ENCODE measurements around the gene CTNNAL1.

The CTNNAL1 gene

GRCh38 chr9:108956631-108957026 lies 56.7 kb downstream of the CTNNAL1 start:
- no peak for TF ChIP-seq CTCF (IDR thresholded peaks at IDR 0.05; ENCODE audit: insufficient read depth, low read depth, low read length, missing control alignments)
- no peak for DNase-seq (ENCODE audit: low read depth)
- no peak overlapping the region for H3K4me3 ChIP-seq (ENCODE audit: low read depth, low read length)

- no peak for TF ChIP-seq CTCF (IDR thresholded peaks at IDR 0.05; ENCODE audit: insufficient read depth, low read depth, low read length, missing control alignments)
- DNase-seq (ENCODE audit: low read depth) = no peak
- H3K4me3 ChIP-seq (ENCODE audit: low read depth, low read length) = no peak overlapping the region
Measured at GRCh38 chr9:108956022-108956630, 57.2 kb downstream of the CTNNAL1 start.

GRCh38 chr9:108953983-108954574 lies 59.2 kb downstream of the CTNNAL1 start:
- peak; percentile 51 for DNase-seq (ENCODE audit: low read depth)
- H3K4me3 ChIP-seq (ENCODE audit: low read depth, low read length) = no peak overlapping the region
- peak; percentile 50 for TF ChIP-seq CTCF (IDR thresholded peaks at IDR 0.05; ENCODE audit: insufficient read depth, low read depth, low read length, missing control alignments)

- TF ChIP-seq CTCF (IDR thresholded peaks at IDR 0.05; ENCODE audit: insufficient read depth, low read depth, low read length, missing control alignments) = no peak
- no peak overlapping the region for H3K4me3 ChIP-seq (ENCODE audit: low read depth, low read length)
- no peak for DNase-seq (ENCODE audit: low read depth)
Measured at GRCh38 chr9:108951578-108951977, 61.7 kb downstream of the CTNNAL1 start.

- no peak overlapping the region for H3K4me3 ChIP-seq (ENCODE audit: low read depth, low read length)
- no peak for TF ChIP-seq CTCF (IDR thresholded peaks at IDR 0.05; ENCODE audit: insufficient read depth, low read depth, low read length, missing control alignments)
- no peak for DNase-seq (ENCODE audit: low read depth)
Measured at GRCh38 chr9:108950168-108950567, 63.1 kb downstream of the CTNNAL1 start.

- DNase-seq (ENCODE audit: low read depth) = no peak
- no peak overlapping the region for H3K4me3 ChIP-seq (ENCODE audit: low read depth, low read length)
- TF ChIP-seq CTCF (IDR thresholded peaks at IDR 0.05; ENCODE audit: insufficient read depth, low read depth, low read length, missing control alignments) = no peak
Measured at GRCh38 chr9:108939975-108940374, 73.3 kb downstream of the CTNNAL1 start.

Data from GM12865 (cell line).